Liver (tissue), 9 donors: ENCODE measurements around the gene BPIFA3. TPM values are rescaled to one million over a fixed set of nuclear protein-coding genes. Genes with fewer than 3 reads are reported as not detected.

Experiments
- DNase-seq: peaks from one replicate; pipeline ENCODE4 v3.0.0-alpha.2; 2017; ENCODE audit warnings: low spot score
- H3K27ac ChIP-seq, 2 donors: one replicate each; pipeline ENCODE4 v1.7.0; 2013; ENCODE audit warnings: inconsistent platforms in 2 of 2, low read length in 2 of 2, control low read depth in 1 of 2, low read depth in 1 of 2, mild to moderate bottlenecking in 1 of 2
- H3K27me3 ChIP-seq, 4 donors: one replicate each; pipeline versions ENCODE4 v1.6.1 to v1.7.0; 2013; ENCODE audit warnings: low read length in 3 of 4, inconsistent platforms in 1 of 4, mild to moderate bottlenecking in 1 of 4, moderate library complexity in 1 of 4; ENCODE audit not compliant: control insufficient read depth in 4 of 4, insufficient read depth in 4 of 4
- H3K36me3 ChIP-seq, 4 donors: one replicate each; pipeline versions ENCODE4 v1.6.1 to v1.7.0; 2013; ENCODE audit warnings: low read length in 3 of 4, mild to moderate bottlenecking in 3 of 4, low read depth in 1 of 4, moderate library complexity in 1 of 4; ENCODE audit not compliant: control insufficient read depth in 4 of 4, insufficient read depth in 3 of 4
- H3K4me1 ChIP-seq, 4 donors: one replicate each; pipeline versions ENCODE4 v1.6.1 to v1.7.0; 2013; ENCODE audit warnings: low read length in 3 of 4, mild to moderate bottlenecking in 3 of 4, moderate library complexity in 1 of 4; ENCODE audit not compliant: control insufficient read depth in 4 of 4, insufficient read depth in 4 of 4
- H3K4me3 ChIP-seq, 3 donors: one replicate each; pipeline versions ENCODE4 v1.6.1 to v1.7.0; 2013; ENCODE audit warnings: low read length in 3 of 3, control low read depth in 1 of 3, low read depth in 1 of 3, mild to moderate bottlenecking in 1 of 3
- H3K9ac ChIP-seq, 2 donors: one replicate each; pipeline ENCODE4 v1.7.0; 2013; ENCODE audit warnings: low read length in 2 of 2, mild to moderate bottlenecking in 2 of 2, moderate library complexity in 2 of 2, control low read depth in 1 of 2, low read depth in 1 of 2
- H3K9me3 ChIP-seq, 4 donors: one replicate each; pipeline versions ENCODE4 v1.6.1 to v1.7.0; 2013; ENCODE audit warnings: low read length in 3 of 4; ENCODE audit not compliant: control insufficient read depth in 4 of 4
- ATF3 ChIP-seq: IDR thresholded peaks from 2 replicates; pipeline ENCODE4 v1.6.1; 2016; ENCODE audit warnings: antibody characterized with exemption
- CTCF ChIP-seq: fragments of 150-350 bp; IDR thresholded peaks from 2 replicates; pipeline ENCODE4 v1.5.1; 2017; ENCODE audit warnings: improper control_type of control experiment, low read depth, low read length; ENCODE audit not compliant: missing input control
- FOXA1 ChIP-seq: IDR thresholded peaks from 2 replicates; pipeline ENCODE4 v1.6.1; 2016; ENCODE audit warnings: antibody characterized with exemption
- FOXA2 ChIP-seq: IDR thresholded peaks from 2 replicates; pipeline ENCODE4 v1.6.1; 2016; ENCODE audit warnings: antibody characterized with exemption
- HNF4A ChIP-seq, 2 donors: conservative IDR thresholded peaks; 2 replicates each; pipeline ENCODE4 v1.6.1; 2016; ENCODE audit warnings: antibody characterized with exemption in 2 of 2, mild to moderate bottlenecking in 2 of 2
- HNF4G ChIP-seq: IDR thresholded peaks from 2 replicates; pipeline ENCODE4 v1.6.1; 2016; ENCODE audit warnings: antibody characterized with exemption
- JUND ChIP-seq, 2 donors: IDR thresholded peaks; 2 replicates each; pipeline ENCODE4 v1.6.1; 2016; ENCODE audit warnings: antibody characterized with exemption in 2 of 2
- MAX ChIP-seq: IDR thresholded peaks from 2 replicates; pipeline ENCODE4 v1.6.1; 2016; ENCODE audit warnings: antibody characterized with exemption
- RAD21 ChIP-seq, 2 donors: IDR thresholded peaks; 2 replicates each; pipeline ENCODE4 v1.6.1; 2016; ENCODE audit warnings: antibody characterized with exemption in 2 of 2, mild to moderate bottlenecking in 2 of 2
- REST ChIP-seq: IDR thresholded peaks from 2 replicates; pipeline ENCODE4 v1.6.1; 2016; ENCODE audit warnings: antibody characterized with exemption, mild to moderate bottlenecking
- RXRA ChIP-seq, 2 donors: IDR thresholded peaks; 2 replicates each; pipeline ENCODE4 v1.6.1; 2017 to 2018; ENCODE audit warnings: antibody characterized with exemption in 2 of 2, mild to moderate bottlenecking in 1 of 2
- SP1 ChIP-seq: IDR thresholded peaks from 2 replicates; pipeline ENCODE4 v1.6.1; 2018; ENCODE audit warnings: antibody characterized with exemption, mild to moderate bottlenecking
- TAF1 ChIP-seq: conservative IDR thresholded peaks from 2 replicates; pipeline ENCODE4 v1.6.1; 2016; ENCODE audit warnings: antibody characterized with exemption, mild to moderate bottlenecking
- YY1 ChIP-seq: IDR thresholded peaks from 2 replicates; pipeline ENCODE4 v1.6.1; 2016; ENCODE audit warnings: antibody characterized with exemption, mild to moderate bottlenecking
- ZBTB33 ChIP-seq: IDR thresholded peaks from 2 replicates; pipeline ENCODE4 v1.6.1; 2016; ENCODE audit warnings: antibody characterized with exemption
- WGBS: extraction: QIAGEN DNeasy Blood & Tissue Kit; methylation state at CpG from one replicate; pipeline ENCODE4 v1.1.7; 2013; 5-methylcytosine and 5-hydroxymethylcytosine counted together
- polyA plus RNA-seq, 2 donors: library from polyadenylated mRNA; stranded (reverse) in 1 of 2; unstranded in 1 of 2; fragments of 200-250 nt in 1 of 2; fragments of >200 nt in 1 of 2; fragmentation: Nextera tagmentation in 1 of 2; extraction: Ambion mirVana in 1 of 2; gene quantifications; one replicate each; pipeline versions ENCODE4 v1.2.1 to v1.2.3, GENCODE V29; 2013 to 2015
- total RNA-seq, 2 donors: library from RNA; depleted of rRNA; stranded (reverse); fragments of >200 nt; gene quantifications; one replicate each; pipeline ENCODE4 v1.2.3, GENCODE V29; 2014
- donor health status: healthy.
- donor health status: healthy.
- donor health status: healthy.
- donor health status: healthy.
- donor health status: healthy.

The BPIFA3 gene
- total and polyA plus RNA-seq, 4 donors = not detected

- TF ChIP-seq CTCF = no peak
- no peak for TF ChIP-seq TAF1
Measured at GRCh38 chr20:33187491-33187890, 29.7 kb upstream of the BPIFA3 start (continued).

- TF ChIP-seq HNF4G = no peak
- no peak for TF ChIP-seq FOXA1
- no peak for TF ChIP-seq JUND (IDR thresholded peaks at IDR 0.05)
- no peak for TF ChIP-seq CTCF
- TF ChIP-seq TAF1 = no peak
- Histone ChIP-seq H3K9ac (no peak overlapping the region), H3K4me1 (peaks cover 3 to 11% (median 8%) of the 10 kb centered on the region in 4 donors), H3K4me3 (no peak overlapping the region), H3K9me3 (peaks cover 0 to under 1% (median 0%) of the 10 kb centered on the region in 4 donors), H3K27me3 (peaks cover 0 to under 1% (median 0%) of the 10 kb centered on the region in 4 donors), H3K36me3 (no peaks in the 10 kb centered on the region), H3K27ac (no peak overlapping the region)
- 90% methylated on average over 9 of the region's 9 CpGs for WGBS
- no peak for DNase-seq
Measured at GRCh38 chr20:33188421-33188820, 28.7 kb upstream of the BPIFA3 start.

- Histone ChIP-seq H3K9me3 (no peaks in the 10 kb centered on the region), H3K36me3 (no peaks in the 10 kb centered on the region), H3K27ac (no peak overlapping the region), H3K9ac (no peak overlapping the region), H3K27me3 (no peaks in the 10 kb centered on the region), H3K4me3 (no peak overlapping the region), H3K4me1 (peaks cover 3 to 11% (median 8%) of the 10 kb centered on the region in 4 donors)
- WGBS = 15% methylated on average over 3 of the region's 3 CpGs
- no peak for DNase-seq
- TF ChIP-seq REST = peak; percentile 61
- peak; percentile 44 for TF ChIP-seq YY1
- peak; percentile 37 for TF ChIP-seq ZBTB33
- TF ChIP-seq JUND (IDR thresholded peaks at IDR 0.05) = peak in 1 of 2 donors; percentile 26
- no peak for TF ChIP-seq HNF4G
- TF ChIP-seq ATF3 = no peak
- peak; percentile 42 for TF ChIP-seq MAX
- peak; percentile 55 to 63 for TF ChIP-seq HNF4A (conservative IDR thresholded peaks at IDR 0.05)
- TF ChIP-seq RXRA (IDR thresholded peaks at IDR 0.05) = peak; percentile 60 to 79
- peak; percentile 63 for TF ChIP-seq FOXA1
- TF ChIP-seq RAD21 (IDR thresholded peaks at IDR 0.05) = peak in 1 of 2 donors; percentile 34
- TF ChIP-seq TAF1 = no peak
- peak; percentile 72 for TF ChIP-seq SP1
- TF ChIP-seq FOXA2 = peak; percentile 88
Measured at GRCh38 chr20:33191484-33191883, 25.7 kb upstream of the BPIFA3 start.
